Hepatocyte (in vitro differentiated cells): ENCODE measurements around the gene MOV10L1. TPM values are rescaled to one million over a fixed set of nuclear protein-coding genes. Genes with fewer than 3 reads are reported as not detected.

ENCODE experiments used
- DNase-seq: peaks from one replicate; pipeline ENCODE4 v3.0.0-alpha.2; 2016; ENCODE audit warnings: low spot score
- H2AFZ ChIP-seq: fragments of 200-600 bp; sonication (generic); 2 replicates; pipeline ENCODE4 v1.6.0; 2016; ENCODE audit warnings: antibody characterized with exemption, mild to moderate bottlenecking
- H3K27ac ChIP-seq: fragments of 200-600 bp; sonication (generic); 2 replicates; pipeline ENCODE4 v1.5.1; 2016; ENCODE audit warnings: mild to moderate bottlenecking
- H3K27me3 ChIP-seq: fragments of 200-600 bp; sonication (generic); 2 replicates; pipeline ENCODE4 v1.6.1; 2016
- H3K36me3 ChIP-seq: fragments of 200-600 bp; sonication (generic); replicated peaks from 2 replicates; pipeline ENCODE4 v1.5.1; 2016; ENCODE audit warnings: low read depth; ENCODE audit not compliant: insufficient read depth
- H3K4me1 ChIP-seq: fragments of 200-600 bp; sonication (generic); 2 replicates; pipeline ENCODE4 v1.5.1; 2016; ENCODE audit warnings: mild to moderate bottlenecking, moderate library complexity; ENCODE audit not compliant: insufficient read depth
- H3K4me2 ChIP-seq: fragments of 200-600 bp; sonication (generic); 2 replicates; pipeline ENCODE4 v1.6.0; 2016
- H3K4me3 ChIP-seq: fragments of 200-600 bp; sonication (generic); 2 replicates; pipeline ENCODE4 v1.5.1; 2016; ENCODE audit warnings: mild to moderate bottlenecking
- H3K79me2 ChIP-seq: fragments of 200-600 bp; sonication (generic); 2 replicates; pipeline ENCODE4 v1.6.0; 2017; ENCODE audit warnings: mild to moderate bottlenecking
- H3K9me2 ChIP-seq: fragments of 200-600 bp; sonication (generic); replicated peaks from 2 replicates; pipeline ENCODE4 v1.6.0; 2017; ENCODE audit warnings: mild to moderate bottlenecking; ENCODE audit not compliant: insufficient read depth
- H3K9me3 ChIP-seq: fragments of 200-600 bp; sonication (generic); 2 replicates; pipeline ENCODE4 v1.5.1; 2016; ENCODE audit warnings: low read depth, mild to moderate bottlenecking
- H4K20me1 ChIP-seq: fragments of 200-600 bp; sonication (generic); 2 replicates; pipeline ENCODE4 v1.6.0; 2016; ENCODE audit warnings: mild to moderate bottlenecking; ENCODE audit not compliant: insufficient read depth, poor library complexity, severe bottlenecking
- CTCF ChIP-seq: fragments of 200-600 bp; sonication (generic); IDR thresholded peaks from 2 replicates; pipeline ENCODE4 v1.5.1; 2016; ENCODE audit warnings: antibody characterized with exemption, mild to moderate bottlenecking; ENCODE audit not compliant: poor library complexity
- EZH2 ChIP-seq: fragments of 200-600 bp; sonication (generic); IDR thresholded peaks from 2 replicates; pipeline ENCODE4 v1.6.1; 2016; ENCODE audit warnings: antibody characterized with exemption, mild to moderate bottlenecking, borderline replicate concordance
- EZH2phosphoT487 ChIP-seq: fragments of 200-600 bp; sonication (generic); IDR thresholded peaks from one replicate; pipeline ENCODE4 v1.6.1; 2018; ENCODE audit warnings: antibody characterized with exemption, mild to moderate bottlenecking, low read depth, moderate library complexity; ENCODE audit not compliant: unreplicated experiment, severe bottlenecking
- WGBS: methylation state at CpG from one replicate; pipeline ENCODE4 v1.1.6; 2016; ENCODE audit warnings: low lambda C conversion rate; ENCODE audit errors: missing lambda C conversion rate; 5-methylcytosine and 5-hydroxymethylcytosine counted together
- polyA plus RNA-seq: library from polyadenylated mRNA; unstranded; fragments of >200 nt; fragmentation: Nextera tagmentation; extraction: Ambion mirVana; gene quantifications from 2 replicates; pipeline ENCODE4 v1.2.1, GENCODE V29; 2016
- total RNA-seq: library from RNA; depleted of rRNA; stranded (reverse); fragments of >200 nt; gene quantifications from 2 replicates; pipeline ENCODE4 v1.2.3, GENCODE V29; 2014

The MOV10L1 gene
- total and polyA plus RNA-seq, 2 experiments from 2014 or later: 0.36 to 3.6 TPM

GRCh38 chr22:50178471-50178864 is 88.7 kb downstream of the MOV10L1 start:
- no peak overlapping the region for H3K4me2 ChIP-seq
- H3K9me2 ChIP-seq: no peaks in the 10 kb centered on the region
- no peak overlapping the region for H2AFZ ChIP-seq
- H3K4me1 ChIP-seq: no peaks in the 10 kb centered on the region
- TF ChIP-seq EZH2 (no peak), CTCF (no peak)
- no peaks in the 10 kb centered on the region for H4K20me1 ChIP-seq
- no peak for DNase-seq
- no peak overlapping the region for H3K27ac ChIP-seq
- 88% methylated on average over 19 of the region's 22 CpGs for WGBS
- no peaks in the 10 kb centered on the region for H3K36me3 ChIP-seq
- H3K4me3 ChIP-seq: no peak overlapping the region
- H3K79me2 ChIP-seq: no peaks in the 10 kb centered on the region
- H3K27me3 ChIP-seq: no peaks in the 10 kb centered on the region
- no peaks in the 10 kb centered on the region for H3K9me3 ChIP-seq

DNA sequence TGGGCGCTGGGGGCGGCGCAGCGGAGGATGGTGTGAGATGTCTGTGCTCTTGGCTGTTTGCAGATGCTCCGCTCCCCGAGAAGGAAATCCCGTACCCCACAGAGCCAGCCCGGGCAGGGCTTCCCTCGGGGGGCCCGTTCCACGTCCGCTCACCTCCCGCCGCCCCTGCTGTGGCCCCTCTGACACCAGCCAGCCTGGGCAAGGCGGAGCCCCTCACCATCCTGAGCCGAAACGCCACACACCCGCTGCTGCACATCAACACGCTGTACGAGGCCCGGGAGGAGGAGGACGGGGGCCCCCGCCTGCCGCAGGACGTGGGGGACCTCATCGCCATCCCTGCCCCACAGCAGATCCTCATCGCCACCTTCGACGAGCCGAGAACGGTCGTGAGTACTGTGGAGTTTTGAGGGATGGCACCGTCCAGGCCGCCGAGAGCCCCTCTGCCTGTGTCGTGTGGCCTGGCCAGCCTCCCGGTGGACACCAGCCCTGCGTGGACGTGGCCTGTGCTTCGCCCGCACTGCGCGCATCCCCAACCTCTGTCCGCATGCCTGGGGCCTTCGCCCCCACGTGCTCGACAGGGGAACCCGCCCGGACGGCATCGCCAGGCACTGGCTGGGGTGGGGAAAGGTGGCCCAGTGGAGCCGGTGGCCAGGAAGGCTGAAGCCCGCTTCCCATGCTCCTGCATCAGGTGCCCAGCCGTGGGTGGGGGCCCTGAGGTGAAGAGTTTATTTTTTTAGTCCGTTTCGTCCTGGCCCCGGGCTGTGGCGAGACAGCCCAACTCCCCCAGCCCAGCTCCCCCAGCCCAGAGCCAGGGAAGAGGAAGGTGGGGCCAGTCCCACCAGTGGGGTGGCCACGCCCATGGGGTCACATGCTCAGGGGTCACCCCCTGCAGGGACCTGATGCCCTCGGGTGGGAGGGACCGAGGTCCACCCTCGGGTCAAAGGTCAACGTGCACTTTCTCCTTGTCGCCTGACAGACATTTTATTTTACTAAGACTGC is 89.4 kb downstream of the MOV10L1 start:
- Histone ChIP-seq H3K79me2 (no peaks in the 10 kb centered on the region), H3K9me2 (no peaks in the 10 kb centered on the region), H3K9me3 (no peaks in the 10 kb centered on the region), H3K27ac (no peak overlapping the region), H4K20me1 (no peaks in the 10 kb centered on the region), H3K4me1 (peaks cover 3% of the 10 kb centered on the region), H2AFZ (no peak overlapping the region), H3K36me3 (no peaks in the 10 kb centered on the region), H3K27me3 (no peaks in the 10 kb centered on the region), H3K4me3 (no peak overlapping the region), H3K4me2 (no peak overlapping the region)
- no peak for TF ChIP-seq EZH2
- no peak for TF ChIP-seq EZH2phosphoT487
- no peak for TF ChIP-seq CTCF
- no peak for DNase-seq
- 93% methylated on average over 54 of the region's 64 CpGs for WGBS

- H3K27ac ChIP-seq: no peak overlapping the region
- TF ChIP-seq EZH2: no peak
- no peak for TF ChIP-seq CTCF
- TF ChIP-seq EZH2phosphoT487: no peak
- H4K20me1 ChIP-seq: no peaks in the 10 kb centered on the region
- no peak overlapping the region for H3K4me3 ChIP-seq
- no peaks in the 10 kb centered on the region for H3K36me3 ChIP-seq
- no peaks in the 10 kb centered on the region for H3K79me2 ChIP-seq
- 92% methylated on average over 39 of the region's 39 CpGs for WGBS
- no peak overlapping the region for H2AFZ ChIP-seq
- H3K9me3 ChIP-seq: no peaks in the 10 kb centered on the region
- H3K9me2 ChIP-seq: no peaks in the 10 kb centered on the region
- H3K4me2 ChIP-seq: no peak overlapping the region
- DNase-seq: no peak
- peaks cover 10% of the 10 kb centered on the region for H3K4me1 ChIP-seq
- no peaks in the 10 kb centered on the region for H3K27me3 ChIP-seq
Measured at GRCh38 chr22:50179937-50180726, 90.3 kb downstream of the MOV10L1 start.
